ENCODE measurements around the gene PLB1. TPM values are rescaled to one million over a fixed set of nuclear protein-coding genes. Genes with fewer than 3 reads are reported as not detected.

PLB1 gene
- total RNA-seq, 4 donors from 2014 or later = 6.3 to 15.4 (median 10.9) TPM

DNA sequence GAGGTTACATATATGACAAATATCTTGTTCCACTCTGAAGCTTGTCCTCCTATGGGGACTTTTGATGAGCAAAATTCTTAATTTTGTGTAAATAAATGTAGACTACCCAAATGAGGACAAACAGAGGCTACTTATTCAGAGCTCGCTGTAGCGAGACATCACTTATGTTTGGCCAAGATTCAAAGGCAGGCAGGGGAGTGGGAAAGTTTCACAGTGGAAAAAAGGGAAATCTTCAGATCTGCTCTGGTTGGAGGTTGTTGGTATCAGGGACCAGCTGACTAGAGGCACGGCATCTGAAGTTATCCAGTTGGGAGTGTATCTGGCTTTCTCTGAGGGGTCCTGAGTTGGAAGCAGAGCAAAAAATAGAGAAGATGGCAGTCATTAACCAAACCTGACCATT lies 1.3 kb downstream of the PLB1 start:
- TF ChIP-seq, protein P1, sequence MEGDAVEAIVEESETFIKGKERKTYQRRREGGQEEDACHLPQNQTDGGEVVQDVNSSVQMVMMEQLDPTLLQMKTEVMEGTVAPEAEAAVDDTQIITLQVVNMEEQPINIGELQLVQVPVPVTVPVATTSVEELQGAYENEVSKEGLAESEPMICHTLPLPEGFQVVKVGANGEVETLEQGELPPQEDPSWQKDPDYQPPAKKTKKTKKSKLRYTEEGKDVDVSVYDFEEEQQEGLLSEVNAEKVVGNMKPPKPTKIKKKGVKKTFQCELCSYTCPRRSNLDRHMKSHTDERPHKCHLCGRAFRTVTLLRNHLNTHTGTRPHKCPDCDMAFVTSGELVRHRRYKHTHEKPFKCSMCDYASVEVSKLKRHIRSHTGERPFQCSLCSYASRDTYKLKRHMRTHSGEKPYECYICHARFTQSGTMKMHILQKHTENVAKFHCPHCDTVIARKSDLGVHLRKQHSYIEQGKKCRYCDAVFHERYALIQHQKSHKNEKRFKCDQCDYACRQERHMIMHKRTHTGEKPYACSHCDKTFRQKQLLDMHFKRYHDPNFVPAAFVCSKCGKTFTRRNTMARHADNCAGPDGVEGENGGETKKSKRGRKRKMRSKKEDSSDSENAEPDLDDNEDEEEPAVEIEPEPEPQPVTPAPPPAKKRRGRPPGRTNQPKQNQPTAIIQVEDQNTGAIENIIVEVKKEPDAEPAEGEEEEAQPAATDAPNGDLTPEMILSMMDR (IDR thresholded peaks at IDR 0.05) = no peak
- ATAC-seq (ENCODE audit: low FRiP score) (no peak), DNase-seq (ENCODE audit: low spot score) (no peak)

DNA sequence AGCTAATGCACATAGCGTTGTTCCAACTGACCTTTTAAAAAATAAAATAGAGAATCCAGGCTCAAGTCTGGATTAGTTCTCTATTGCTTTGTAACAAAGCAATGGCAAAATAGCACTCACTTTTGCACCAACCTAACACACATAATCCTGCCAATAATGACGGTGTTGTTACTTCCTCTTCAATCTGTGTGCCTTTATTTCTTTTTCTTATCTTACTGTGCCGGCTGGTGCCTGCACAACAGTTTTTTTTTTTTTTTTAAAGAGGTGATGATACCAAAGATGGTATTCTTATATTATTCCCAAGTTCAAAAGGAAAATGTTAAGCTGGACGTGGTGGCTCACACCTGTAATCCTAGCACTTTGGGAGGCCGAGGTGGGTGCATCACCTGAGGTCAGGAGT lies 3.4 kb downstream of the PLB1 start:
- DNase-seq (ENCODE audit: low spot score) = no peak
- ATAC-seq (ENCODE audit: low FRiP score) = no peak
- TF ChIP-seq, protein P1 (IDR thresholded peaks at IDR 0.05) = no peak

DNA sequence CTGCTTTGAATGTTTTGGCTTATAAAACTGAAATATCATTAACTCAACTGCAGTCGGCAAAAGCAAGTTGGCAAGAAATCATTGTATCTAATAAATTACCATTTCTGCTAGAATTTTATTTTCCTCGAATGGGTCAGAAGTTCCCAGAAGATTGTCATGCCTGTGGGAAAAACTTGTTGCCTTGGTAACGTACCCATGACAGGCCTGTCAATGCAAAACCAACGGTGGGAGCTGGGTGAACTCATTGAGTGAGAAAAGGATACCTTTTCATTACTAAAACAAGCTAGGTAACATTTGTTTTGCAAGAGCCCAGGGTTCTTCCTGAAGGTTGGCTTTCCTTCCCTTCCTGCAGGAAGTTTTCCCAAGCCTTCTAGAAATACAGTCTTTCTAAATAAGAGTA lies 9.5 kb downstream of the PLB1 start:
- DNase-seq (ENCODE audit: low spot score) = no peak

DNA sequence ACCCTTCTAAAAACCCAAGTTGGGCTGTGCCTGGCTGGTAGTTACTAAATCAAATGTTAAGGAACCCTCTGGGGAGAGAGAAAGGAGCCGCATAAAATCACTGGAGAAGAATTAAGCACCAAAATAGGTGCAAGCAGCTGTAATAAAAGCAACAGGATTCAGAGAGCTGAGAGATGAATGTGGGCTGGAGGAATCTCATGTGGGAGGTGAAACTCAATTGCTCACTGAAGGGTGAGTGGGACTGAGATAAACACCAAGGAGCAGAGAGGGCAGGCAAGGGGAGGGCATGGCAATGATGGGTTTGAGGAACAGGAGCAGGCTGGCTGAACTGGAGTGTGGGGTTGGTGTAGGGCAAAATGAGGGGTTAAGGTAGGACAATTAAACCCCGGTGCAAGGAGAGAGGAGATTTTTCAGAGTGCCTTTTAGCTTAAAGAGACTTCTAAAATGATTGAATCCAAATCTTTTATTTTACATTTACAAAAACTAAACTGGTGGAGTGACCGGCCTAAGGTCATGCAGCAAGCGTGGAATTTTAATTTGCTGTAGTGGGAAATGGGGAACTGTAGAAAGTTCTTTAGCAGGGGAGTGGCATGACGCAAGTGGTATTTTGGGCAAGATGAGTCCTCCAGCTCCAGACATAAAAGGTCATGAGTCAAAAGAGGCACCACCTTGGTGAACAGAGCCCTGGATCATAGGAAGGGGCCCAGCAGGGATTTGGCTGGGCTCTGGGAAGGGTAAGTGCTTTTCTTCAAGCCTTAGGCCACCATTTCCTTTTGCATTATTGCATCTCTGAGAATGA lies 10.5 kb downstream of the PLB1 start:
- peak; percentile 42 for ATAC-seq (ENCODE audit: low FRiP score)
- DNase-seq (ENCODE audit: low spot score) = no peak
- TF ChIP-seq, protein P1 (IDR thresholded peaks at IDR 0.05) = no peak

More for the DNA sequence above, 9.5 kb downstream of the PLB1 start:
- ATAC-seq (ENCODE audit: low FRiP score) = no peak
- TF ChIP-seq, protein P1 (IDR thresholded peaks at IDR 0.05) = no peak

DNA sequence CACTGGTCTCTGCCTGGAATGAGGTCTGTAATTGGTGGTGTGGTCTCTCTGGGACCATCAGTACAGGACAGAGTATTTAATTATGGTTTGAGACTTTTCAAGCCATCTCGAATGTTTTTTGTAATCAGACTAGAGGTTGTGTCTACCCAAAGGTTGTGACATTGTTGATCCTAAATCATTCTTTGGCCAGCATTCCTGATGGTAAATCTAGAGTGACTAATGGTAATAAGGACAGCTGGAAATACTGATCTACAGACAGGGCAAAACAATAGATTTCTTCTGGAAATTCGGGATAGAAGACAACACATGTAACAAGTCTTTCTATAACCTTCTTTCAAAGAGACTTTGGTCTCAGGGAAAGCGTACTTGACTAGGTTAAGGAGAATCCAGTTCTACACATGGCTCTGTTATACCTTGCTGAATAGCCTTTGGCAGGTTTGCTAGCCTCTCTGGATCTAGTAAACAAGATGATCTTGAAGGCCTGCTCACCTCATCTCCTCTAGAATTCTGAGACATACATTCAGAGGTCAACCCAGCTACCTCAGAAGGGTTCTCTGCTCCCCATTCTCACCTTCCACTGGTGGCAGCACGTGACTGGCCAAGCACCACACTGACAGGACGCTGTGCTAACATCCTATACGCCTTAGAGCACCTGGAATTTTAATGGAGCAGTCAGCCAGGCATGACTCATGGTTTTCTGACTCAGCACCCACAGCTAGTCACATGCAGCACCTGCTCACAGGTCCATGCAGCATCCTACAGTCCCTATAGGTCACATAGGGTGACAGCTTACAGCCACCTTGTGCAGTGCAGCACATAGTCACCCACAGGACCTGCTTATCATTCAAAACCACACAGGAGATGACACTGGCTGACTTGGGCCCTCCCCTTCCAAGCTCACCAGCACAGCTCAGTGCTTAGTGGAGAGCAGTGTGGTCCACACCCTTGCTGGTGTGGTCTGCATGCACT lies 12.2 kb downstream of the PLB1 start:
- TF ChIP-seq, protein P1 (IDR thresholded peaks at IDR 0.05) = no peak
- DNase-seq (ENCODE audit: low spot score) (no peak), ATAC-seq (ENCODE audit: low FRiP score) (peak; percentile 52)

DNA sequence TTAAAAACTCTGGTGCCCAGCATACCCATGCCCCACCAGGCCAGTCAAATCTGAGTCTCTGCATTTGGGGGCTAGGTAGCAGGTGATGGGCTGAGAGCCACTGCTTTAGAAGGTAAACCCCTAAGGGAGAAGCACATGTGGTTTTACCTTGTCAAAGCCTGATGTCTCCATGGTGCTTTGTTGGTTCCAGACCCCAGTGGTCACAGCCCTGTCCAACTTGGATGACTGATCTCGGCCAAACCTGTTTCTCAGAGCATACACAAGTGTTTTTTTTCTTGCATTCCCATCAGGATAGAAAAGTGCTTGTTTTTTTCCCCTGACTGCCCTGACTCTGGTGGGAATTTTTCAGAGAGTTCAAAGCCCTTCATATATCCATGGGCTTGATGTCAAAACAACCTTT lies 13.5 kb downstream of the PLB1 start:
- DNase-seq (ENCODE audit: low spot score) = no peak
- TF ChIP-seq, protein P1 (IDR thresholded peaks at IDR 0.05) = no peak
- no peak for ATAC-seq (ENCODE audit: low FRiP score)

All from omental fat pad (tissue), 4 donors.